ENCODE results near the gene EIF4G1. TPM values are rescaled to one million over a fixed set of nuclear protein-coding genes. Genes with fewer than 3 reads are reported as not detected.

EIF4G1 gene
- total and polyA plus RNA-seq, 7 donors = 62.9 to 249 (median 168) TPM

DNA sequence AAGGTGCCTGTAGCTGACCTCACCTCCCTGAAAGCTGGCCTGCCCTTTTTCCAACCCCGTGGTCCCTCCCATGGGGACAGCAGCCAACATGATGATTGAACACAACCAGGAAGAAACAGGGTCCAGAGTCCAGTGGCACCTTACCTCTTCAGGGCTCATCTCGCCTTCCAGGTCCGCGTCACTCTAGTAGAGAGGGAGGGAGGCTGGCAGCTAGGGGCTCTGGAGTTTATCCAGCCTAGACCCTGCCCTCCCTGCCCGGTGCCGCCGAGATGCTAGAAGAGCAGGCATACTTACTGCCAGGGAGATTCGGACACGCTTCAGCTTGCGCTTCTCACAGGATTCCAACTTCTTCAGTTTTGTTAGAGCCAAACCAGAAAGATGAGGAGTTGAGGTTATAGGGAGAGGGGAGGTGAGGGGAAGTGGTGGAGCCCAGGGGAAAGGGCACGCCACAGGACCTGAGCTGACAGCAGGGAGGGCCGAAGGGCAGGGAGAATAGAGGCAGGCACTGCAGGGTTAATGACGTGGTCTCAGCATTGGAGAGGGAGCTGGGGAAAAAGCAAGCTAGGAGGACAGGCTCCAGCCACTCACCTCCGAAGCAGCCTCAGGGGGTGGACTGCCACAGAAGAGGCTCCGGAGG lies 37.9 kb downstream of the EIF4G1 start:
- Histone ChIP-seq H3K9me3 (no peaks in the 10 kb centered on the region), H3K4me1 (peaks cover 0 to 11% (median 2%) of the 10 kb centered on the region in 4 donors), H3K27me3 (no peaks in the 10 kb centered on the region), H3K27ac (no peak overlapping the region), H3K4me3 (no peak overlapping the region), H3K36me3 (peaks cover 0 to 23% (median 1%) of the 10 kb centered on the region in 4 donors)
- intact Hi-C loops (cut with DNase I) = no loop called here
- TF ChIP-seq POLR2A (IDR thresholded peaks at IDR 0.05) (no peak), POLR2AphosphoS5 (IDR thresholded peaks at IDR 0.05) (no peak), EP300 (IDR thresholded peaks at IDR 0.05) (no peak)
- TF ChIP-seq, protein P1, sequence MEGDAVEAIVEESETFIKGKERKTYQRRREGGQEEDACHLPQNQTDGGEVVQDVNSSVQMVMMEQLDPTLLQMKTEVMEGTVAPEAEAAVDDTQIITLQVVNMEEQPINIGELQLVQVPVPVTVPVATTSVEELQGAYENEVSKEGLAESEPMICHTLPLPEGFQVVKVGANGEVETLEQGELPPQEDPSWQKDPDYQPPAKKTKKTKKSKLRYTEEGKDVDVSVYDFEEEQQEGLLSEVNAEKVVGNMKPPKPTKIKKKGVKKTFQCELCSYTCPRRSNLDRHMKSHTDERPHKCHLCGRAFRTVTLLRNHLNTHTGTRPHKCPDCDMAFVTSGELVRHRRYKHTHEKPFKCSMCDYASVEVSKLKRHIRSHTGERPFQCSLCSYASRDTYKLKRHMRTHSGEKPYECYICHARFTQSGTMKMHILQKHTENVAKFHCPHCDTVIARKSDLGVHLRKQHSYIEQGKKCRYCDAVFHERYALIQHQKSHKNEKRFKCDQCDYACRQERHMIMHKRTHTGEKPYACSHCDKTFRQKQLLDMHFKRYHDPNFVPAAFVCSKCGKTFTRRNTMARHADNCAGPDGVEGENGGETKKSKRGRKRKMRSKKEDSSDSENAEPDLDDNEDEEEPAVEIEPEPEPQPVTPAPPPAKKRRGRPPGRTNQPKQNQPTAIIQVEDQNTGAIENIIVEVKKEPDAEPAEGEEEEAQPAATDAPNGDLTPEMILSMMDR (IDR thresholded peaks at IDR 0.05) = no peak
- no peak for DNase-seq
- 23 to 69% methylated on average over 15 of the region's 15 CpGs for WGBS, 2 donors

DNA sequence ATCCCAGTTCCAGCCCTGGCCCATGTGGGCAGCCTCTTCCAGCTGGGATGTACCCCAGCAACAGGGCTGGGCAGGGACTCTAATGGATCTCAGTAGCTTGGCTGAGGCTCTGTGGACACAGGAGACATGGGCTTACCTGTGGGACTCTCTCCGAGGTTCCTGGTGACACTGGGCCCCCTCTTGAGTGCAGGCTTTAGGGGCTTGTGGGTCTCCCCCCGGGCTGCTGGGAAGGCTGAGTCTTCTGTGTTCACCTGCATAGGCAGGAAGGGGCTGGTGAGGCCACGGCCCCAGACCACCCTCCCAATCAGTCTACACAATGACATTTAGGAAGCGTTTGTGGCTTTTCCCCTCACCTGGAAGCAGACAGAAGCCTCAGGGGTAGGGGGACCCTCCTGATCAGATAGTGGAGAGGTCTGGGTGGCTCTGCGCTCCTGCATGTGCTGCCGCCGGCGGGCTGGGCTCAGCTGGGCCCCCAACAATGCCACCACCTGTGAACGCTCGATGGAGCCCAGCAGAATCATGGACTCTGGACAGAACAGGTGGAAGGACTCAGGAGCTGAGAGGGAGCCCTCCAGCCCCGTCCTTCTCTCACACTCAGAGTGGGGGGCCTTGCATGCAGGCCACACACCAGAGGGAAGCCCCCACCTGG lies 38.6 kb downstream of the EIF4G1 start:
- H3K4me1 ChIP-seq = peaks cover 0 to 11% (median 2%) of the 10 kb centered on the region in 4 donors
- WGBS, 2 donors = 86 to 88% methylated on average over 11 of the region's 11 CpGs
- H3K9me3 ChIP-seq = no peaks in the 10 kb centered on the region
- peaks cover 0 to 31% (median 5%) of the 10 kb centered on the region in 4 donors for H3K36me3 ChIP-seq
- no peak overlapping the region for H3K27ac ChIP-seq
- no peaks in the 10 kb centered on the region for H3K27me3 ChIP-seq
- TF ChIP-seq POLR2A (IDR thresholded peaks at IDR 0.05) = no peak
- TF ChIP-seq, protein P1 (IDR thresholded peaks at IDR 0.05) = no peak
- TF ChIP-seq EP300 (IDR thresholded peaks at IDR 0.05) = no peak
- no peak for TF ChIP-seq POLR2AphosphoS5 (IDR thresholded peaks at IDR 0.05)
- DNase-seq = no peak
- intact Hi-C loops (cut with DNase I) = no loop called here
- H3K4me3 ChIP-seq = no peak overlapping the region

DNA sequence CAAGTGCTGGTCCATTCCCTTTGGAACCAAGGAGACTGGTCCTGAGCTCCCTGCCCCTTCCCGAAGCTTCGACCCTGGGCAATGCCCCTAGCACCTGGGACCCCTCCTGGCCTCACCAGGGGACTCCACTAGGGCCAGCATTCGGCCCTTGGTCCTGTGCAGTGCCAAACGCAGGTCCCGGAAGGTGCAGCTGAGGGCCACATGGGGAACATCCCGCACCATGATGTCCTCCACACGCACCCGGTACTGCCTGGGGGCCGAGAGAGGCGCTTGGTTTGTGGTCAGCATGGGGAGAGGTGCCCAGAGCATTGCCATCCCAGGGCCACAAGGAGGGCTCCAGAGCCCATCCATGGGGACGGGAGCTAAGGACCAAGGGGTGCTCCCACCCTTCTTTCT lies 39.1 kb downstream of the EIF4G1 start:
- Histone ChIP-seq H3K4me1 (peaks cover 0 to 11% (median 2%) of the 10 kb centered on the region in 4 donors), H3K4me3 (no peak overlapping the region), H3K36me3 (peaks cover 0 to 31% (median 6%) of the 10 kb centered on the region in 4 donors), H3K27me3 (no peaks in the 10 kb centered on the region), H3K9me3 (no peaks in the 10 kb centered on the region), H3K27ac (no peak overlapping the region)
- WGBS, 2 donors = 93 to 95% methylated on average over 11 of the region's 11 CpGs
- TF ChIP-seq EP300 (IDR thresholded peaks at IDR 0.05) (no peak), POLR2AphosphoS5 (IDR thresholded peaks at IDR 0.05) (no peak), POLR2A (IDR thresholded peaks at IDR 0.05) (no peak)
- TF ChIP-seq, protein P1 (IDR thresholded peaks at IDR 0.05) = no peak
- DNase-seq = no peak
- intact Hi-C loops (cut with DNase I) = no loop called here

- TF ChIP-seq, protein P1 (IDR thresholded peaks at IDR 0.05) = peak; percentile 19 to 68 (median 48)
- TF ChIP-seq POLR2AphosphoS5 (IDR thresholded peaks at IDR 0.05) = no peak
- H3K4me3 ChIP-seq = no peak overlapping the region
- H3K4me1 ChIP-seq = peaks cover 0 to 12% (median 2%) of the 10 kb centered on the region in 4 donors
- peaks cover 0 to 31% (median 6%) of the 10 kb centered on the region in 4 donors for H3K36me3 ChIP-seq
- intact Hi-C loops (cut with DNase I) = no loop called here
- H3K9me3 ChIP-seq = no peaks in the 10 kb centered on the region
- DNase-seq = no peak
- no peaks in the 10 kb centered on the region for H3K27me3 ChIP-seq
- WGBS, 2 donors = 56 to 57% methylated on average over 18 of the region's 18 CpGs
- no peak overlapping the region for H3K27ac ChIP-seq
Measured at GRCh38 chr3:184354121-184354728, 39.8 kb downstream of the EIF4G1 start.

All from sigmoid colon (tissue), 7 donors.